KMS-11 (cell line): Measurements from ENCODE around the gene C3orf52.

Source experiments
- H2AFZ ChIP-seq: fragments of 200-600 bp; sonication (generic); 2 replicates; pipeline ENCODE4 v1.6.1; 2016; ENCODE audit warnings: antibody characterized with exemption, mixed run types, low read depth
- H3K27ac ChIP-seq: fragments of 200-600 bp; sonication (generic); 2 replicates; pipeline ENCODE4 v1.6.1; 2016; ENCODE audit warnings: mild to moderate bottlenecking, mixed run types
- H3K27me3 ChIP-seq: fragments of 200-600 bp; sonication (generic); 2 replicates; pipeline ENCODE4 v1.6.1; 2017; ENCODE audit warnings: mild to moderate bottlenecking, low read depth, mixed run types, moderate library complexity; ENCODE audit not compliant: insufficient read depth
- H3K36me3 ChIP-seq: fragments of 200-600 bp; sonication (generic); 2 replicates; pipeline ENCODE4 v1.6.1; 2017; ENCODE audit warnings: mild to moderate bottlenecking, mixed run types; ENCODE audit not compliant: insufficient read depth
- H3K4me1 ChIP-seq: fragments of 200-600 bp; sonication (generic); 2 replicates; pipeline ENCODE4 v1.6.1; 2016; ENCODE audit warnings: mild to moderate bottlenecking, low read depth, mixed run types; ENCODE audit not compliant: poor library complexity, severe bottlenecking
- H3K4me2 ChIP-seq: fragments of 200-600 bp; sonication (generic); 2 replicates; pipeline ENCODE4 v1.7.0; 2016; ENCODE audit warnings: mild to moderate bottlenecking, mixed run types
- H3K4me3 ChIP-seq: fragments of 200-600 bp; sonication (generic); IDR thresholded peaks from 2 replicates; pipeline ENCODE4 v1.6.1; 2017; ENCODE audit warnings: low read depth, low read length, mixed read lengths; ENCODE audit not compliant: insufficient read depth
- H3K79me2 ChIP-seq: fragments of 200-600 bp; sonication (generic); 2 replicates; pipeline ENCODE4 v1.6.1; 2016; ENCODE audit warnings: low read depth, mixed run types; ENCODE audit not compliant: insufficient read depth
- H3K9ac ChIP-seq: fragments of 200-600 bp; sonication (generic); 2 replicates; pipeline ENCODE4 v1.6.1; 2016; ENCODE audit warnings: mild to moderate bottlenecking, mixed run types
- H4K20me1 ChIP-seq: fragments of 200-600 bp; sonication (generic); 2 replicates; pipeline ENCODE4 v1.6.1; 2016; ENCODE audit warnings: mild to moderate bottlenecking, mixed run types; ENCODE audit not compliant: insufficient read depth
- TF ChIP-seq, protein P1 (sequence below): fragments of 200-600 bp; sonication (generic); conservative IDR thresholded peaks from 2 replicates; pipeline ENCODE4 v1.6.1; 2017; ENCODE audit warnings: low read depth, mild to moderate bottlenecking, antibody characterized with exemption, low read length, moderate library complexity, mixed read lengths

Gene C3orf52

DNA sequence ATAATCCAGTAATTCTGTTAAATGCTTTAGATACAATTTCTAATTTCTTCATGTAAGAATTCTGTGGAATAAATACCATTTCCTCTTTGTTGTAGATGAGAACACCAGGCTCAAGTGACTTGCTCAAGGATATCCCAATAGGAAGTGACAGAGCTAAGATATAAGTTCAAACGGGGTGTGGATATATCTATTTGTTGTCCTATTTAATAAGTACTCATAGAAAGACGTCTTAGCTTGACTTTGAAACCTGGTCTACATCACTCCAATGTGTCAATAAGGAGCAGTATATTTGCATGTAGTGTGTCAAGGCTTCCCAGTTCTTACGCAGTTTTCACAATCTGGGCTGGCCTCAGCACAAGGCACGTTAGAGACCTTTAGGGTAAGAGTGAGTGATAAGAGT lies 51.6 kb downstream of the C3orf52 start:
- Histone ChIP-seq H3K4me1 (peaks cover 48% of the 10 kb centered on the region), H3K4me2 (no peak overlapping the region; the same call in 1 of the 2 replicates)

DNA sequence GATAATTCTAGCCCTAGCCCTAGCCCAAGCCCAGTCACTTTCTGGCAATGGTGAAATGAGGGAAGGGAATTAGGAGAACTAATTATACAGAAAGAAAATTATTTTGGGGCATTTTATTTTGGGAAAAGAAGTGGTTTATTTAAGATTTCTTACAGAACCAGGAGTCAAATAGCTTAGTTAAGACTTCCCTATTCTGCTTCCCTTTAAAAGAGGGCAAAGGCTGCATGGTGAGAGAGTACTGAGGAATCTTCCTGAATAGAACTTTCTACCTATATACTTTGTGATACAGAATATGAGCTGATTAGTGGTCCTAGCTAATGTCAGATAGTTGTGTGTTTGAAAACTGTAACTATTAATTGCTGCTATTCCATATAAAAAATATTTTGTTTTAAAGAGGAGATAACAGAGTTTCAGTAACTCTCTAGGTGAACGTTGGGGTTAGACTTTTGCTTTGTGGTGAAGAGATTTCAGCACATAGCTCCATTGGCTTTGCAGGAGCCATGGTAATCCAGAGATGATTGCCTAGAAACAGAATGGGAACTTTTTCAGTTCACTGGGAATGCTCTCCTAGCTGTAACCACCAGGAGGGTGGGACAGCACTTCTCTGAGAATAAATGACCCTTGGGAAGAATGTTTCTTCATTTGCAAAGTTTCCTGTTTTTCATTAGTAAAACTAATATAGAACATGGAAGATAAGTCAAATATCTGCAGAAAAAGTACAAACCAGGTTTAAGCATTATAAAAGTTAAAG lies 52.2 kb downstream of the C3orf52 start:
- H3K9ac ChIP-seq = no peak overlapping the region
- H3K36me3 ChIP-seq = no peaks in the 10 kb centered on the region
- no peaks in the 10 kb centered on the region for H3K79me2 ChIP-seq
- no peak overlapping the region for H3K4me2 ChIP-seq
- no peaks in the 10 kb centered on the region for H4K20me1 ChIP-seq
- TF ChIP-seq, protein P1, sequence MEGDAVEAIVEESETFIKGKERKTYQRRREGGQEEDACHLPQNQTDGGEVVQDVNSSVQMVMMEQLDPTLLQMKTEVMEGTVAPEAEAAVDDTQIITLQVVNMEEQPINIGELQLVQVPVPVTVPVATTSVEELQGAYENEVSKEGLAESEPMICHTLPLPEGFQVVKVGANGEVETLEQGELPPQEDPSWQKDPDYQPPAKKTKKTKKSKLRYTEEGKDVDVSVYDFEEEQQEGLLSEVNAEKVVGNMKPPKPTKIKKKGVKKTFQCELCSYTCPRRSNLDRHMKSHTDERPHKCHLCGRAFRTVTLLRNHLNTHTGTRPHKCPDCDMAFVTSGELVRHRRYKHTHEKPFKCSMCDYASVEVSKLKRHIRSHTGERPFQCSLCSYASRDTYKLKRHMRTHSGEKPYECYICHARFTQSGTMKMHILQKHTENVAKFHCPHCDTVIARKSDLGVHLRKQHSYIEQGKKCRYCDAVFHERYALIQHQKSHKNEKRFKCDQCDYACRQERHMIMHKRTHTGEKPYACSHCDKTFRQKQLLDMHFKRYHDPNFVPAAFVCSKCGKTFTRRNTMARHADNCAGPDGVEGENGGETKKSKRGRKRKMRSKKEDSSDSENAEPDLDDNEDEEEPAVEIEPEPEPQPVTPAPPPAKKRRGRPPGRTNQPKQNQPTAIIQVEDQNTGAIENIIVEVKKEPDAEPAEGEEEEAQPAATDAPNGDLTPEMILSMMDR = no peak
- peaks cover 43% of the 10 kb centered on the region for H3K4me1 ChIP-seq
- H3K4me3 ChIP-seq = no peak overlapping the region
- H3K27me3 ChIP-seq = no peaks in the 10 kb centered on the region
- no peak overlapping the region for H2AFZ ChIP-seq
- H3K27ac ChIP-seq = no peak overlapping the region

More for the DNA sequence above, 51.6 kb downstream of the C3orf52 start:
- Histone ChIP-seq H4K20me1 (no peaks in the 10 kb centered on the region), H3K4me3 (no peak overlapping the region), H2AFZ (no peak overlapping the region), H3K27me3 (no peaks in the 10 kb centered on the region), H3K9ac (no peak overlapping the region), H3K27ac (no peak overlapping the region), H3K79me2 (no peaks in the 10 kb centered on the region), H3K36me3 (no peaks in the 10 kb centered on the region)
- TF ChIP-seq, protein P1 = no peak

DNA sequence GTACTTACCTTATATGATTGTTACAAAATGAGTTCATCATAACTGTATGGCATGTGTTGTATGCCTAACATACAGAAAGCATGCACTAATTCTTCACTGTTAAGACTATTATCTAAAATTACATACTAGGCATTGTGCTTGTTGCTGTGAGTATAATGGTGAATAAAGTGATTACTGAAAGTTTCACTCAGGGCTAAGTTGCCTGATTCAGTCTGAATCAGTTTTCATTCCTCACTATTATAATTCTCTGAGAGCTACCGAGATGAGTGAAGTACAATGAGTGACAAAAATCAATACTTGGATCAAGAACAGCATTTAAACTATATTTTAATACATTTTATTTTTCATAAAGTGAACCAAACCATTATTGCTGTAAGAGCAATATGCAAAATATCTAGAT lies 54.4 kb downstream of the C3orf52 start:
- peaks cover 21% of the 10 kb centered on the region for H3K4me1 ChIP-seq
- no peaks in the 10 kb centered on the region for H4K20me1 ChIP-seq
- no peaks in the 10 kb centered on the region for H3K27me3 ChIP-seq
- no peak overlapping the region for H3K27ac ChIP-seq
- no peaks in the 10 kb centered on the region for H3K79me2 ChIP-seq
- no peak overlapping the region for H2AFZ ChIP-seq
- no peaks in the 10 kb centered on the region for H3K36me3 ChIP-seq
- no peak overlapping the region for H3K4me2 ChIP-seq
- H3K9ac ChIP-seq = no peak overlapping the region
- TF ChIP-seq, protein P1 = no peak
- no peak overlapping the region for H3K4me3 ChIP-seq

DNA sequence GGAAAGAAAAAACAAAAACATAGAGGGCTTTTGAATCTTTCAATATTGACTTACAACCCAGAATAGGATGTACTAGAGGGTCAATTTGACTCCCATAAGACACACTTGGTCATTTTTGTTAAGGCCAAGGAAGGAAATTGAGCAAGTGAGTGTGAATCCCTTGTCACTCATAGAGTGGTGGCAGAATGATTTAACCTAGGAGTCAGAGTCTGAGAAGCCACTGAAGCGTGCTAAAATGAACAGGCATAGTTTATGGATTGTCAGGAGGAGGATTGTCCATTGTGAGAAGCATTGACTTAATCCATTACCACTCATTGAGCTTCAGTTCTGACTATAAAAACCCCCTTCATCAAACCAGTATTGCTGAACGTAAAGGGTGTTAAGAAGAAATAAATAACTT lies 55.1 kb downstream of the C3orf52 start:
- Histone ChIP-seq H3K4me3 (no peak overlapping the region), H3K4me2 (no peak overlapping the region), H2AFZ (no peak overlapping the region), H3K4me1 (peaks cover 14% of the 10 kb centered on the region), H3K79me2 (no peaks in the 10 kb centered on the region), H3K9ac (no peak overlapping the region), H3K27me3 (no peaks in the 10 kb centered on the region), H3K36me3 (no peaks in the 10 kb centered on the region), H3K27ac (no peak overlapping the region), H4K20me1 (no peaks in the 10 kb centered on the region)
- TF ChIP-seq, protein P1 = no peak
